Measurements from ENCODE around the gene LCP2.

LCP2 gene

DNA sequence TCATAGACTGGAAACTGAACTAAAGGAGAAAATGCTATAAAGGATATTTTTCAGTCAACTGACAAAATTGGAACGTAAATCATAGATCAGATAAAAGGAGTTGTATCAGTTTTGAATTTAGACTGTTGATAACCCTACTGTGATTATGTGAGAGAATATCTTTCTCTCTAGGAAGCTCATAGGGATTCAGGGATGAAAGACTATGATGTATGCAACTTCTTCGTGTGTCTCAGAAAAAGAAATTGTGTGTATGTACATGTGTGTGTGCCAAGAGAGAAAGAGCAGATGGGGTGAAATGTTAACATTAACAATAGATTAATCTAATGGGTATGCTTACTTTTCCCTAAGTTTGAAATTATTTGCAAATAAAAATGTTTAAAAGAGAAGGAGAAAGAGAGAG, 95.5 kb downstream of the LCP2 start:
- intact Hi-C loops (cut with DNase I) = no loop called here
- no peak for DNase-seq

DNA sequence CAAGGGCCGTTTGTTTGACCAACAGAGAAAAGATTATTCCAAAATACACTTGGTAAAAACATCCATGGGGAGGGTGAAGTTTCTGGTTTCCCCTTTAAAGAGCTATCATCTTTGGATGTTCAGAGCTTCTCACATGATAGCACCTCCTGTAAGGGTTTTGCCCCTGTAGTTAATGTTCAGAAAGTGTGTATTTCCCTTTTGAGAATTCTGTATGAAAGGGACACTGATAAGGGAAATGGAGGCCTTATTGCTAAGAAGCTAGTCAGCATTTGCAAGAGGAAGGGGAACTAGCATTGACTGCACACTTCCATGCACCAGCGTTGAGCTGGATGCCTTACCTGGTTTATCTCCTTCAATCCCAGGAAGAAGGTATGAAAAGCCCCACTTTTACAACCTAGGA, 96.3 kb downstream of the LCP2 start:
- DNase-seq = no peak
- intact Hi-C loops (cut with DNase I) = no loop called here

DNA sequence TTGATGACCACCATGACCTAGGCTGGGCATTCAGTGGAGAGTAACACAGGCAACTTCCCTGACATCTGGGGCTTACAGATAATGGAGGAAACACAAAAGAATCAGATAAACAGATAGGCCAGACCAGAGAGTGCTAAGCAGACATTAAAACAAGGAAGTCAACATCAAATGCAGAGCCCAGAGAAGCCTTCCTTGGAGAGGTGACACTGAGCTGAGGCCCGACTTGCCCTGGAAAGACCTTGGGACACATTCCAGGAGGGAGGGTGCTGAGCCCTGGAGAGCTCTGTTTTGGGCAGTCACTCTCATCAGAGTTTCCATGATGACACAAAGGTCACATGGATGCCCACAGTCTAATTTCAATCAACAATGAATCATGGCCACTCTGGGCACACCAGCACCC, 96.7 kb downstream of the LCP2 start:
- intact Hi-C loops (cut with DNase I) = no loop called here
- no peak for DNase-seq
